Measurements from ENCODE around the gene GARS1.
"Not testable (repeated sequence)": the region's sequence is repeated elsewhere in the genome, so short reads cannot be mapped to it uniquely, and the experiment has no call there.

Gene GARS1

GRCh38 chr7:30583181-30583580 lies 11.5 kb upstream of the GARS1 start:
- DNase-seq: no peak

DNA sequence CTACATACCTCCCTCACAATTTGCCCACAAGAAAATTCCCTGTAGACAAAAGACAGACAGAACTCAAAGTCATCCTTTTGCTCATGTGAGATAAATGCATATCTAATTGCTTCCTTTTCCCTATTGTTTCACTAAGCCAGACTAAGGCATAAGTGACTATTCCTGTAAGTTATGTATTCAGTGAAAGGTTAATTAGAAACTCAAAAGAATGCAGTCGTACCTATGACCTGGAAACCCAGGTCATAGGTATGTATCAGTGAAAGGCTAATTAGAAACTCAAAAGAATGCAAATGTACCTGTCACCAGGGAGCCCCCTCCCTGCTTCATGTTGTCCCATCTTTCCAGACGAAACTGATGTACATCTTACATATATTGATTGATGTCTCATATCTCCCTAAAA lies 10.3 kb upstream of the GARS1 start:
- no peak for DNase-seq

GRCh38 chr7:30584965-30585364 lies 9.7 kb upstream of the GARS1 start:
- no peak for DNase-seq

DNA sequence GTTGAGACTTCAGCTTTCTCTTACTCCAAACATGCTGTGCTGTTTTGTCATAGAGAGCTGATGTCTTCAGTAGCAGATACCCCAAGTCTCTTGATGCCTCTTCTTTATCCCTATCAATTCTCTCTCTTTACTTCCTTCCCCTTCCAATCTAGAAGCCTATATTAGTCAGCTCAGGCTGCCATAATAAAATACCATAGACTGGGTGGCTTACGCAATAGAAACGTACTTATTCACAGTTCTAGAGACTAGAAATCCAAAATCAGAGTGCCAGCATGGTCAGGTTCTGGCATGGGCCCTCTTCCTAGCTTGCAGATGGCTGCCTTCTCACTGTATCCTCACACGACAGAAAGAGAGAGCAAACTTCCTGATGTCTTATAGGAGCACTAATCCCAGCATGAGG lies 9.0 kb upstream of the GARS1 start:
- no peak for DNase-seq

GRCh38 chr7:30587547-30587946 lies 7.1 kb upstream of the GARS1 start:
- DNase-seq: not testable (repeated sequence)

DNA sequence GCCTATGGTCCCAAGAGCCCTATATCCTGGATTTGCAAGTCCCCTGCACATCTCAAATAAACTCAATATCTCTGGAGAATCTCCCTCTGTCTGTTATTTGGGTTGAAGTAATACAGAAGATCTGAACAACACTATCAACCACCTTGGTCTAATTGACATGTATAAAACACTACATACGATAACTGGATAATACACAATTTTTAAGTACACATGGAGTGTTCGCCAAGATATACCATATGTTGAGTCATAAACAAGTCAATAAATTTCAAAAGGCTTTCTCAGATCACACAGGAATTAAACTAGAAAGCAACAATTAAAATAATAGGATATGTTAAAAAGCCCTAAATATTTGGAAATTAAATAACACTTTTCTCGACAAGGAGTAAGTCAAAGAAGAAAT lies 5.6 kb upstream of the GARS1 start:
- no peak for DNase-seq

DNA sequence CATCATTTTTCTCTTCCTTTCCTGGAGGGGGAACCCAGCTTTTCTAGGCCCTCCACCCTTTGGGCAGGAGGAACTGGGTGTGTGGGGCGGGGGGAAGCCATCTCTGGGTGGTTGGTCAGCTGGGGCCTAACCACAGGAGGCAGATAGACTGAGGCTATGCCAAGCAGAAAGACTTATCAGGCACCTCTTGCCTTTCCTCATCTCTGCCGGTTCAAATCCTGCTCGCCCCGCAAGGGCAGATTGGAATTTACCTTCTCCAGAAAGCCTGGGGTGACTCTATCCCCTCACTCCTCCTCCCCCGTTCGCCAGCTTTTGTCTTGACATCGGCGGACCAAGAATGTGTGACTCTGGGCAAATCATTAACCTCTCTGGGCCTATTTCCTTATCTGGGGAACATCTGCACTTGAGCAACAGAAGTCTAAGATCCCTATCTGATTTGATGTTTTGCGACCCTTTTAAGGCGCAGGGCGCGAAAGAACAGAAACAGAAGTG lies 584 bp upstream of the GARS1 start:
- DNase-seq: peak in 2 of 3 experiments; percentile 51 to 91

DNA sequence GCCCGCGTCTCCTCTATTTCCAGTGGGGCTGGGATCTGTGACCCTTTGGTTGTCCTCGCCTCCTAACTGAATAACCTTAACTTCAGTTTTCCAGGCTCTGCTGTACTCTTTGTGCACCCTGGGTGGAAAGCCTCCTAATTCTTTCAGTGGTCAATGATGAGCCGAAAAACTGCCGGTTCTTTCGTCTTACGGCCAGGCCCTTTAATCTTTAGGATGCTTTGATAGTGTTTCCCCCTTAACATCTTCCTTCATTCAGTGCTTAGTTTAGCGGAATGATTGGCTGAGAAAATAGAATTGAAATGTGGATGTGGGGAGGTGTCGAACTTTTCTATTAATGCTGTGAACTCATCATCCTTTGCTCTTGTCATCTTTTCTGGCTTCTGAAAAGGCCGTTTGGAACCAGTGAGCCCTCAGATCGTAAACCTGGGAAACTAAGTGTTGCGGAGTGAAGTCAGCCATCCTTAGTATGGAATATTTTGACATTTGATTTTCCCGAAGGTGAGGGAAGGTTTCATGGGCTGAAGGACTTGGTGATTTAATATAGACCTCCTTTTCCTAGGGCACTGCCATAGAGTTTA lies 847 bp downstream of the GARS1 start:
- peak in 2 of 3 experiments; percentile 59 to 71 for DNase-seq

- peak in 2 of 3 experiments; percentile 59 to 66 for DNase-seq
Measured at GRCh38 chr7:30596014-30596641, 1.4 kb downstream of the GARS1 start.

- DNase-seq: no peak
Measured at GRCh38 chr7:30596721-30597120, 2.0 kb downstream of the GARS1 start.

GRCh38 chr7:30598121-30598876 lies 3.6 kb downstream of the GARS1 start:
- DNase-seq: no peak

GRCh38 chr7:30604901-30605300 lies 10.2 kb downstream of the GARS1 start:
- DNase-seq: no peak

- no peak for DNase-seq
Measured at GRCh38 chr7:30605832-30606231, 11.2 kb downstream of the GARS1 start.

DNA sequence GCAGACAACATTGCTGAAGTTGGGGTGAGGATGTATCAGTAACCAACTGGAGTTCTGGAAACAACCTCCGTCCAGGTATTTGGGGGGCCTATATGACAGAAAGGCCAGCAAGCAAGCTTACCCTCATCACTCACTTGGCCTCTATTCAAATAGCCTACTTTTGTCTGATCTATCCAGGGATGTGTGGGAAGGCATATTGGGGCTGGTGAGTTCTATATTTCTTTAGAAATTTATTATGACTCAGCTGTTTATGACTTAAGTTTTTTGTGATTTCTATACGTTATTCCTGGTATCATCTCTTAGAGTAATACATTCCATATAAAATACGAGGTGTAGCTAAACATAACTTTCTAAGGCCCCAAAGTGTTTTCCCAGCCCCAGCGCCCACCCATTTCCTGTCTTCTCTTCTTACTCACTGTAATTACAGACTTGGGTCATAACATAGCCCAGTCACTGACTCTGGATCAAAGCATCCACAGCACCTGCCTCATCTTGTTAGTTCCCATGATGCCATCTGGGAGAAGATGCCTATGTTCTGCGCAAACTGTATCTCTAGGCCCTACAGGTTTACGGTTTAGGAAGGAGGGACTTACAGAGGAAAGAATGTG lies 18.1 kb downstream of the GARS1 start:
- peak in 1 of 3 experiments; percentile 7 for DNase-seq

DNA sequence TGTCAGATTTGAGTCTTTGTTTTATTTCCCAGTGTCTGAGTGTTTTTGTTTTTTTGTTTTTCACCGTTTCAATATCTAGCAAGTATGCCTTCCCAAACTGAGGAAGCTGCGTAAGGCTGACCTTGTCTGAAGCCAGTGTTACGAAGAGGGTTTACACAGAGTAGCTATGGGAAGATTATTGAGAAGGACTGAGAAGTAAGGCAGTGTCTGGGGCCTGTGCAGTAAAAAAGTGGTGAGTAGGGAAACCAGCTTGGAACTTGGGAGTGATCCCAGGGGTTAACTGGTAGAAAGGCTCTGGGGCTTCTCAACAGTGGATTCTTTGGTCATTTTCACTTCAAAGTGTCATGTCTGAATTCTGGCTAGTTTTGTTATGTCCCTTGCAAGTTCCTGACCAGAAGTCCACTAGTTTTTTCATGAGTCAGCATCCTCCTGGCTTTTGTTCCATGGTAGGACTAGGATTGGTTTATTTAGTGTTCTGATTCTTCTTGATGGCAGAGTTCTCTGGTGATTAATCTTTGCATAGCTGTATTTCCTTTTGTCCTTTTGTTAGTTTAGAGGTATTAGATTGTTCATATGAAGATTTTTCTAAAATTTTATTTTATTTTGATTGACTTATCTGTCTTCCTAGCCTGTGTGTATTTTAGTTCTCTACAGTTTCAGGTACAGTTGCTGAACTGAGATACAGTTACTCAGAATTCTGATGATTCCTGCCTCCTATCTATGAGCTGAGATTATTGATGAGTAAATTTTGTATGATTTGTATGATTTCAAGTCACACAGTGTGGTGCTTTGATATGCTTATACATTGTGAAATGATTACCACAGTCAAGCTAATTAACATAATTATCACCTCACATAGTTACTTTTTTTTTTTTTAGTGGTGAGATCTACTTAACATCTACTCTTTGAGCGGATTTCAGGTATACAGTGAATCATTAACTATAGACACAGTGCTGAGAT lies 19.0 kb downstream of the GARS1 start:
- DNase-seq: no peak

- no peak for DNase-seq
Measured at GRCh38 chr7:30616318-30616717, 21.6 kb downstream of the GARS1 start.

DNA sequence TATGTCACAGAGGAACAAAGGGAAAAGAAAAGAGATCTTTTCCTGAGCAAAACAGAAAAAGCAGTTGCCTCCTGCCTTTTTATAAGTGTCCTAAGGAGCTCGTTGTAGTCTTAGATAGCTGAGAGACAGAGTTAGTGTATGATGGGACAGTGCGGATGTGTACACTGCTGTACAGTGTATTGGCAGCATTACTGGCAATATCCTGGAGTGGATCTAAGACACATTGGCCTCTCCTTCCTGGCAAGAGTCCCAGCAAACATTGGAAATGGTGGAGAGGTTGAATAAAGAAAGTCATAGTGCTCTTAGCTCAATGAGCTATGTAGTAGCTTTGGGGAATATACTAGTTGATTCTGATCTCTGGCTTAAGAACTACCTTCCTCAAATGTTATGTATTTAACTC lies 22.7 kb downstream of the GARS1 start:
- no peak for DNase-seq

DNA sequence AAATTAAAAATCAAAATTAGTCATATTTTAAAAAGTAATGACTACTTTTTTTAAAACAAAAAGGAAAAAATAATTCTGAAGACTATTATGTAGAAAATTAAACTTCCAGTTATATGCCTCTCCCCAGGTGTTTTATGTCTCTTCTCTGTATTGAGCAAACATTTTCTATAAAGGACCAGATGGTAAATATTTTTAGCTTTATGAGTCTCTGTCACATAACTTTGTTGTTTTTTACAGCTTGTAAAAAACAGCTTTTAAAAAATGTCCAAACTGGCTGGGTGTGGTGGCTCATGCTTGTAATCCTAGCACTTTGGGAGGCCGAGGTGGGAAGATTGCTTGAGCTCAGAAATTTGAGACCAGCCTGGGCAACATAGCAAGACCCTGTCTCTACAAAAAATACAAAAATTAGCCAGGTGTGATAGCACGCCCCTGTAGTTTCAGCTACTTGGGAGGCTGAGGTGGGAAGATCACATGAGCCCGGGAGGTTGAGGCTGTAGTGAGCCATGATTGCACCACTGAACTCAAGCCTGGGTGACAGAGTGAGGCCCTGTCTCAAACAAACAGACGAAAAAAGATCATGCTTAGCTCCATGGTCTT lies 23.5 kb downstream of the GARS1 start:
- DNase-seq: no peak

GRCh38 chr7:30618961-30619360 lies 24.3 kb downstream of the GARS1 start:
- no peak for DNase-seq

DNA sequence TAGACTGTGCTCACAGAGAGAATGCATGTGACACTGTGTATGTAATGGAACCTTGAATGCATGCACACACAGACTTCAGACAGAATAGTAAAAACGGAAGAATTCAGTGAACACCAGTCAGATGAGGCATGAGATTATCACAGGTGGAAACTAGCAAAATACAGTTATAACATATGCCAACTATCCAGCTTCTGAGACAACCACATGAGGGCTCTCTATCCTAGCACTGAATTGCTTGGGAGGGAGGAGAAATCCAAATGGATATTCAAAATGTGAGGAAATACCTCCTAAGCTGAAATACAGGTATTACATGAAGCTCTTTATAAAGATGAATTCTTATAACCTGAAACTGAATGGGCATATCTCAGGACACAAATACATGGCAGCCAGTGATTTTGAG lies 30.6 kb downstream of the GARS1 start:
- DNase-seq: peak in 1 of 3 experiments; percentile 40

GRCh38 chr7:30627026-30627425 lies 32.3 kb downstream of the GARS1 start:
- no peak for DNase-seq

- DNase-seq: no peak
Measured at GRCh38 chr7:30630986-30631385, 36.3 kb downstream of the GARS1 start.
